ENCODE data around the gene SHB.

DNA sequence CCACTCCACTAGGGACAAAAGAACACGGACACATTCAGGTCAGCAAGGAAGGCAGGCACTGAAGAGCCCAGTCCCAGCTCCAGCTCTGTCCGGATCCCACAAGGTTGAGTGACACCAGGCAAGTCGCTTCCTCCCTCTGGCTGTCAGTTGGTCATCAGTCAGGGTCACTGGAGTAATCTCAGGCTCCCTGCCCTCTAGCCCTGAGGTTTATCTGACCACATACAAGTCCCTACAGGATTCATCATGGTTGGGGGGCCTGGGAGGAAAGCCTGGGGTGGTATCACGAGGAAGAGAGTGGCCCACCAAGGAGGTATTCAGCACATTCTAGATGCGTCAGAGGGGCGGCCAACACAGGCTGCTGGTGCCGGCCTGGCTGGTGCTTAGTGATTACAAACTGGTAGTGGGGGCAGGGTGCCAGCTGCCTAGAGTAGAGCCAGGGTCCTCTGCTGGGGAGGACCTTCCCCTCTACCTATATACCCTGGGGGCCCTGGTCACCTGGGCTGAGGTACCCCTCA is 81.5 kb downstream of the SHB start:
- TF ChIP-seq, protein P1, sequence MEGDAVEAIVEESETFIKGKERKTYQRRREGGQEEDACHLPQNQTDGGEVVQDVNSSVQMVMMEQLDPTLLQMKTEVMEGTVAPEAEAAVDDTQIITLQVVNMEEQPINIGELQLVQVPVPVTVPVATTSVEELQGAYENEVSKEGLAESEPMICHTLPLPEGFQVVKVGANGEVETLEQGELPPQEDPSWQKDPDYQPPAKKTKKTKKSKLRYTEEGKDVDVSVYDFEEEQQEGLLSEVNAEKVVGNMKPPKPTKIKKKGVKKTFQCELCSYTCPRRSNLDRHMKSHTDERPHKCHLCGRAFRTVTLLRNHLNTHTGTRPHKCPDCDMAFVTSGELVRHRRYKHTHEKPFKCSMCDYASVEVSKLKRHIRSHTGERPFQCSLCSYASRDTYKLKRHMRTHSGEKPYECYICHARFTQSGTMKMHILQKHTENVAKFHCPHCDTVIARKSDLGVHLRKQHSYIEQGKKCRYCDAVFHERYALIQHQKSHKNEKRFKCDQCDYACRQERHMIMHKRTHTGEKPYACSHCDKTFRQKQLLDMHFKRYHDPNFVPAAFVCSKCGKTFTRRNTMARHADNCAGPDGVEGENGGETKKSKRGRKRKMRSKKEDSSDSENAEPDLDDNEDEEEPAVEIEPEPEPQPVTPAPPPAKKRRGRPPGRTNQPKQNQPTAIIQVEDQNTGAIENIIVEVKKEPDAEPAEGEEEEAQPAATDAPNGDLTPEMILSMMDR (IDR thresholded peaks at IDR 0.05) = no peak
- no peak for TF ChIP-seq POLR2A (IDR thresholded peaks at IDR 0.05)

All from thyroid gland (tissue), 4 donors.